Liver (tissue), 9 donors: ENCODE measurements around the gene PLAC1. TPM values are rescaled to one million over a fixed set of nuclear protein-coding genes. Genes with fewer than 3 reads are reported as not detected.

Experiments
- DNase-seq: peaks from one replicate; pipeline ENCODE4 v3.0.0-alpha.2; 2017; ENCODE audit warnings: low spot score
- H3K27ac ChIP-seq, 2 donors: one replicate each; pipeline ENCODE4 v1.7.0; 2013; ENCODE audit warnings: inconsistent platforms in 2 of 2, low read length in 2 of 2, control low read depth in 1 of 2, low read depth in 1 of 2, mild to moderate bottlenecking in 1 of 2
- H3K27me3 ChIP-seq, 4 donors: one replicate each; pipeline versions ENCODE4 v1.6.1 to v1.7.0; 2013; ENCODE audit warnings: low read length in 3 of 4, inconsistent platforms in 1 of 4, mild to moderate bottlenecking in 1 of 4, moderate library complexity in 1 of 4; ENCODE audit not compliant: control insufficient read depth in 4 of 4, insufficient read depth in 4 of 4
- H3K36me3 ChIP-seq, 4 donors: one replicate each; pipeline versions ENCODE4 v1.6.1 to v1.7.0; 2013; ENCODE audit warnings: low read length in 3 of 4, mild to moderate bottlenecking in 3 of 4, low read depth in 1 of 4, moderate library complexity in 1 of 4; ENCODE audit not compliant: control insufficient read depth in 4 of 4, insufficient read depth in 3 of 4
- H3K4me1 ChIP-seq, 4 donors: one replicate each; pipeline versions ENCODE4 v1.6.1 to v1.7.0; 2013; ENCODE audit warnings: low read length in 3 of 4, mild to moderate bottlenecking in 3 of 4, moderate library complexity in 1 of 4; ENCODE audit not compliant: control insufficient read depth in 4 of 4, insufficient read depth in 4 of 4
- H3K4me3 ChIP-seq, 3 donors: one replicate each; pipeline versions ENCODE4 v1.6.1 to v1.7.0; 2013; ENCODE audit warnings: low read length in 3 of 3, control low read depth in 1 of 3, low read depth in 1 of 3, mild to moderate bottlenecking in 1 of 3
- H3K9ac ChIP-seq, 2 donors: one replicate each; pipeline ENCODE4 v1.7.0; 2013; ENCODE audit warnings: low read length in 2 of 2, mild to moderate bottlenecking in 2 of 2, moderate library complexity in 2 of 2, control low read depth in 1 of 2, low read depth in 1 of 2
- H3K9me3 ChIP-seq, 4 donors: one replicate each; pipeline versions ENCODE4 v1.6.1 to v1.7.0; 2013; ENCODE audit warnings: low read length in 3 of 4; ENCODE audit not compliant: control insufficient read depth in 4 of 4
- ATF3 ChIP-seq: IDR thresholded peaks from 2 replicates; pipeline ENCODE4 v1.6.1; 2016; ENCODE audit warnings: antibody characterized with exemption
- CTCF ChIP-seq: fragments of 150-350 bp; IDR thresholded peaks from 2 replicates; pipeline ENCODE4 v1.5.1; 2017; ENCODE audit warnings: improper control_type of control experiment, low read depth, low read length; ENCODE audit not compliant: missing input control
- EGR1 ChIP-seq, 2 donors: IDR thresholded peaks; 2 replicates each; pipeline ENCODE4 v1.6.1; 2016 to 2018; ENCODE audit warnings: antibody characterized with exemption in 2 of 2, low read depth in 2 of 2
- FOXA1 ChIP-seq: IDR thresholded peaks from 2 replicates; pipeline ENCODE4 v1.6.1; 2016; ENCODE audit warnings: antibody characterized with exemption
- FOXA2 ChIP-seq: IDR thresholded peaks from 2 replicates; pipeline ENCODE4 v1.6.1; 2016; ENCODE audit warnings: antibody characterized with exemption
- GABPA ChIP-seq, 2 donors: IDR thresholded peaks in 1 of 2; conservative IDR thresholded peaks in 1 of 2; 2 replicates each; pipeline ENCODE4 v1.6.1; 2016; ENCODE audit warnings: antibody characterized with exemption in 2 of 2, mild to moderate bottlenecking in 1 of 2, moderate library complexity in 1 of 2
- HNF4A ChIP-seq, 2 donors: conservative IDR thresholded peaks; 2 replicates each; pipeline ENCODE4 v1.6.1; 2016; ENCODE audit warnings: antibody characterized with exemption in 2 of 2, mild to moderate bottlenecking in 2 of 2
- HNF4G ChIP-seq: IDR thresholded peaks from 2 replicates; pipeline ENCODE4 v1.6.1; 2016; ENCODE audit warnings: antibody characterized with exemption
- JUND ChIP-seq, 2 donors: IDR thresholded peaks; 2 replicates each; pipeline ENCODE4 v1.6.1; 2016; ENCODE audit warnings: antibody characterized with exemption in 2 of 2
- MAX ChIP-seq: IDR thresholded peaks from 2 replicates; pipeline ENCODE4 v1.6.1; 2016; ENCODE audit warnings: antibody characterized with exemption
- NR2F2 ChIP-seq: IDR thresholded peaks from 2 replicates; pipeline ENCODE4 v1.6.1; 2016; ENCODE audit warnings: antibody characterized with exemption
- RAD21 ChIP-seq, 2 donors: IDR thresholded peaks; 2 replicates each; pipeline ENCODE4 v1.6.1; 2016; ENCODE audit warnings: antibody characterized with exemption in 2 of 2, mild to moderate bottlenecking in 2 of 2
- REST ChIP-seq: IDR thresholded peaks from 2 replicates; pipeline ENCODE4 v1.6.1; 2016; ENCODE audit warnings: antibody characterized with exemption, mild to moderate bottlenecking
- RXRA ChIP-seq, 2 donors: IDR thresholded peaks; 2 replicates each; pipeline ENCODE4 v1.6.1; 2017 to 2018; ENCODE audit warnings: antibody characterized with exemption in 2 of 2, mild to moderate bottlenecking in 1 of 2
- SP1 ChIP-seq: IDR thresholded peaks from 2 replicates; pipeline ENCODE4 v1.6.1; 2018; ENCODE audit warnings: antibody characterized with exemption, mild to moderate bottlenecking
- TAF1 ChIP-seq: conservative IDR thresholded peaks from 2 replicates; pipeline ENCODE4 v1.6.1; 2016; ENCODE audit warnings: antibody characterized with exemption, mild to moderate bottlenecking
- YY1 ChIP-seq: IDR thresholded peaks from 2 replicates; pipeline ENCODE4 v1.6.1; 2016; ENCODE audit warnings: antibody characterized with exemption, mild to moderate bottlenecking
- ZBTB33 ChIP-seq: IDR thresholded peaks from 2 replicates; pipeline ENCODE4 v1.6.1; 2016; ENCODE audit warnings: antibody characterized with exemption
- WGBS: extraction: QIAGEN DNeasy Blood & Tissue Kit; methylation state at CpG from one replicate; pipeline ENCODE4 v1.1.7; 2013; 5-methylcytosine and 5-hydroxymethylcytosine counted together
- polyA plus RNA-seq, 2 donors: library from polyadenylated mRNA; stranded (reverse) in 1 of 2; unstranded in 1 of 2; fragments of 200-250 nt in 1 of 2; fragments of >200 nt in 1 of 2; fragmentation: Nextera tagmentation in 1 of 2; extraction: Ambion mirVana in 1 of 2; gene quantifications; one replicate each; pipeline versions ENCODE4 v1.2.1 to v1.2.3, GENCODE V29; 2013 to 2015
- total RNA-seq, 2 donors: library from RNA; depleted of rRNA; stranded (reverse); fragments of >200 nt; gene quantifications; one replicate each; pipeline ENCODE4 v1.2.3, GENCODE V29; 2014
- donor health status: healthy.
- donor health status: healthy.
- donor health status: healthy.
- donor health status: healthy.
- donor health status: healthy.

PLAC1 gene
- total and polyA plus RNA-seq, 4 donors, result not detected

GRCh38 chrX:134544513-134545151 is 113.6 kb downstream of the PLAC1 start:
- 5% methylated on average over 52 of the region's 52 CpGs for WGBS
- H3K27ac ChIP-seq, result no peak overlapping the region
- no peak overlapping the region for H3K9ac ChIP-seq
- TF ChIP-seq HNF4A (conservative IDR thresholded peaks at IDR 0.05) (no peak), MAX (no peak), RXRA (IDR thresholded peaks at IDR 0.05) (no peak), FOXA2 (no peak), RAD21 (IDR thresholded peaks at IDR 0.05) (no peak), NR2F2 (no peak), TAF1 (no peak)
- no peaks in the 10 kb centered on the region for H3K36me3 ChIP-seq
- H3K9me3 ChIP-seq, result no peaks in the 10 kb centered on the region
- peaks cover 0 to 17% (median 1%) of the 10 kb centered on the region in 4 donors for H3K27me3 ChIP-seq
- no peak for DNase-seq
- H3K4me3 ChIP-seq, result no peak overlapping the region
- peaks cover 0 to 12% (median 5%) of the 10 kb centered on the region in 4 donors for H3K4me1 ChIP-seq

GRCh38 chrX:134544135-134544512 is 114.1 kb downstream of the PLAC1 start:
- Histone ChIP-seq H3K36me3 (no peaks in the 10 kb centered on the region), H3K4me1 (peaks cover 0 to 9% (median 2%) of the 10 kb centered on the region in 4 donors), H3K27me3 (peaks cover 0 to 17% (median 1%) of the 10 kb centered on the region in 4 donors), H3K9me3 (no peaks in the 10 kb centered on the region), H3K4me3 (no peak overlapping the region), H3K27ac (no peak overlapping the region), H3K9ac (no peak overlapping the region)
- DNase-seq, result no peak
- no peak for TF ChIP-seq YY1
- no peak for TF ChIP-seq RXRA (IDR thresholded peaks at IDR 0.05)
- TF ChIP-seq HNF4A (conservative IDR thresholded peaks at IDR 0.05), result no peak
- no peak for TF ChIP-seq CTCF
- no peak for TF ChIP-seq ATF3
- TF ChIP-seq RAD21 (IDR thresholded peaks at IDR 0.05), result no peak
- TF ChIP-seq TAF1, result no peak
- TF ChIP-seq NR2F2, result no peak
- no peak for TF ChIP-seq SP1
- no peak for TF ChIP-seq GABPA (IDR thresholded peaks at IDR 0.05 in 1 of 2, conservative IDR thresholded peaks at IDR 0.05 in 1 of 2)
- TF ChIP-seq FOXA2, result no peak
- TF ChIP-seq HNF4G, result no peak
- no peak for TF ChIP-seq ZBTB33
- TF ChIP-seq REST, result no peak
- TF ChIP-seq EGR1 (IDR thresholded peaks at IDR 0.05; ENCODE audit: low read depth in 2 of 2), result no peak
- TF ChIP-seq JUND (IDR thresholded peaks at IDR 0.05), result no peak
- TF ChIP-seq FOXA1, result no peak
- TF ChIP-seq MAX, result no peak
- WGBS, result 38% methylated on average over 6 of the region's 6 CpGs
